Measurements from ENCODE around the gene POLR2E.
"Not testable (repeated sequence)": the region's sequence is repeated elsewhere in the genome, so short reads cannot be mapped to it uniquely, and the experiment has no call there.

Gene POLR2E

DNA sequence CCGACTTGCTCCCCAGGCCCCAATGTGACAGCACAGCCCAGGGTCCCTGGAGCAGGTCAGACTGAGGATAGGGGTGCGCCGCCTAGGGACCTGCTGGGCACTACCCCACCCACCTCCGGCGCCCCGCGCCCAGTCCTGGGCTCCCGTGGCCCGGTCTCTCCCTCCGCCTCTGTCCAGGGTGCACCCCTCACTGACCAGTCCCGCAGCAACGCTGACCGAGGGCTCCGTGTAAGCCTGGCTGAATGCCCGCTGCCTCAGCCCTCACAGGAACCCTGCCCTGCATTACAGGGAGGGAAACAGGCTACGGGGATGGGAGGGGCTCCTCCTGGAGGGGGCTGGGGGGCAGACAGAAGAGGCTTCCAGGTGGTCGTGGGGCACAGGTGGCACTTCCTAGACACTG lies 40.3 kb upstream of the POLR2E start:
- Histone ChIP-seq H3K9ac (peak overlapping the region; percentile 55), H3K27me3 (no peaks in the 10 kb centered on the region), H3K9me3 (no peaks in the 10 kb centered on the region; the same call in 1 of the 2 replicates), H3K27ac (peak overlapping the region; percentile 78), H3K4me1 (peaks cover 59% of the 10 kb centered on the region), H3K36me3 (peaks cover 26% of the 10 kb centered on the region; the same call in 1 of the 2 replicates), H3K4me2 (peak overlapping the region; percentile 90), H3K4me3 (no peak overlapping the region), H4K20me1 (peaks cover 75% of the 10 kb centered on the region)
- TF ChIP-seq Cebpa-rat (IDR thresholded peaks at IDR 0.05) = no peak

DNA sequence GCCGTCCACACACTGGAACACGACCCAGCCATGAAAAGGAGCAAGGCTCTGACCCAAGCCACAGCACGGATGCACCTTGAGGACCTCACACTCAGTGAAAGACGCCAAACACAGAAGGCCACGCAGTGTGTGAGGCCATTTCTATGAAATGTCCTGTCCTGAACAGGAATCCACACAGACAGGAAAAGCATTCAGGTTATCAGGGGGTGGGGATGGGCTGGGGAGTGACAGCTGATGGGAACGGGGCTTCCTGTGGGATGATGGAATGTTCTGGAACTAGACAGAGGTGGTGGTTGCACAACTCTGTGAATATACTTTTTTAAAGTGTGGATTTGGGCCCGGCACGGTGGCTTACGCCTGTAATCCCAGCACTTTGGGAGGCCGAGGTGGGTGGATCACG lies 39.3 kb upstream of the POLR2E start:
- H3K27ac ChIP-seq = no peak overlapping the region
- no peak overlapping the region for H3K4me3 ChIP-seq
- peaks cover 69% of the 10 kb centered on the region for H3K4me1 ChIP-seq
- no peak overlapping the region for H3K9ac ChIP-seq
- peaks cover 83% of the 10 kb centered on the region for H4K20me1 ChIP-seq
- no peaks in the 10 kb centered on the region for H3K27me3 ChIP-seq
- no peaks in the 10 kb centered on the region for H3K9me3 ChIP-seq
- no peak for TF ChIP-seq Cebpa-rat (IDR thresholded peaks at IDR 0.05)
- peak overlapping the region; percentile 14; the same call in 1 of the 2 replicates for H3K4me2 ChIP-seq
- H3K36me3 ChIP-seq = peaks cover 24% of the 10 kb centered on the region; the same call in 1 of the 2 replicates

DNA sequence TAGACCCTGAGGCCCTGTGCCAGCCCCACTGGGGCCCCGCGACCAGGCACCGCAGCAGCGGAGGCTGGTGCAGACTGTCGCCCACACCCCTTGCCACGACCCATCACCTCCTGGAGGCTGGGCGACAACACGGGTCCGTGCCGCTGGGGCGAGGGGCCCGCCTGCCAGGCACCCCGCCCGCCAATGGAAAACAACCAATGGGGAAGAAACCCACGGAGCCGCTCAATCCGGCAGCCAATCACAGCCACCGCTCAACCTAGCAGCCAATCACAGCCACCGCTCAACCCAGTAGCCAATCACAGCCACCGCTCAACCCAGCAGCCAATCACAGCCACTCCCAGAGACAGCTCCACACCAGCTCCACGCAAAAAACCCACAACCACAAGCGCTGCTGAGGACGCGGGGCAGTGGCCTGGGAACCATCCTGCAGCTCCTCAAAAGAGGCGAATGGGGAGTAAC lies 38.3 kb upstream of the POLR2E start:
- peak overlapping the region; percentile 85 for H3K27ac ChIP-seq
- no peaks in the 10 kb centered on the region for H3K27me3 ChIP-seq
- peaks cover 71% of the 10 kb centered on the region for H3K4me1 ChIP-seq
- peaks cover 18% of the 10 kb centered on the region; the same call in 1 of the 2 replicates for H3K36me3 ChIP-seq
- peaks cover 83% of the 10 kb centered on the region for H4K20me1 ChIP-seq
- peak overlapping the region; percentile 71 for H3K4me3 ChIP-seq
- TF ChIP-seq Cebpa-rat (IDR thresholded peaks at IDR 0.05) = no peak
- peak overlapping the region; percentile 100 for H3K4me2 ChIP-seq
- no peaks in the 10 kb centered on the region for H3K9me3 ChIP-seq
- H3K9ac ChIP-seq = peak overlapping the region; percentile 82

DNA sequence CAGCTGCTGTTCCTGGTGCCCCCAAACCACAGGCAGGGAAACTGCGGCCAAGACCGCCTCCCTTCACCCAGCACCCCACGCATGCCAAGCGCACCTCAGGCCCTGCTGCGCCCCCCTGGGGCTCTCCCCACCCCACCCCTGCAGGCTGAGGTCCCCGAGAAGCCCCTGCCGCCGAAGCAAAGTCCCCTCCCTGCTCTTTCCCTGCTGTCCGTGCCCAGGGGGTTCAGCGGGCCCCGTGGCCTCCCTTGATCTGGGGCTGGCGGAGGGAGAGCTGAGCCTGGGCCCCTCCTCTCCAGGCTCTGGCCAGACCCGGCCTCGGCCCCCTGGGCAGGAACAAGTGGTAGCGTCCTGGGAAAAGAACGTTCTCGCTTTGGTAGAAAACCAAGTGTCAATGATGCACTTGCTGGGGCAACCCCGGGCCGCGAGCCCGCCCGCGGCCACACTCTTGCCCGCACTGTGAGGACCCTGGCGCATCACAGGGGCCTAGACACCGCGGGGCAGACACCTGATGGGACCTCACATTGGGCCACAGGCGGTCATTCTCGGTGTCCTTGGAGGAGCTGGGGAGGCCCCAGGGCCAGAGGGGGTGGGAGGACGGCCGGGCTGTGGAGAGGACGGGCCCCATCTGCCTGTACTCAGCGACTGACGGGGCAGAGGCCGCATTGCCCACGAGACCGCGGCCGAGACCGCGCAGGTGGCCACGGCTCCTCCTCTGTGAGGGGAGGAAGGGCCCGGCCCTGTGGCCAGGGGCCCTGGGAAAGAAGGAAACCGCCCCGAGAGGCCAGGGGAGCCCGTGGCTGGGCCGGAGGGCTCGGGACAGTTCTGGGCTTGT lies 37.6 kb upstream of the POLR2E start:
- TF ChIP-seq Cebpa-rat (IDR thresholded peaks at IDR 0.05) = no peak
- Histone ChIP-seq H3K9me3 (no peaks in the 10 kb centered on the region), H3K27ac (peak overlapping the region; percentile 85), H3K4me3 (peak overlapping the region; percentile 71), H3K36me3 (peaks cover 22% of the 10 kb centered on the region), H4K20me1 (peaks cover 85% of the 10 kb centered on the region), H3K9ac (peak overlapping the region; percentile 82), H3K4me2 (peak overlapping the region; percentile 100), H3K27me3 (no peaks in the 10 kb centered on the region), H3K4me1 (peaks cover 71% of the 10 kb centered on the region)

DNA sequence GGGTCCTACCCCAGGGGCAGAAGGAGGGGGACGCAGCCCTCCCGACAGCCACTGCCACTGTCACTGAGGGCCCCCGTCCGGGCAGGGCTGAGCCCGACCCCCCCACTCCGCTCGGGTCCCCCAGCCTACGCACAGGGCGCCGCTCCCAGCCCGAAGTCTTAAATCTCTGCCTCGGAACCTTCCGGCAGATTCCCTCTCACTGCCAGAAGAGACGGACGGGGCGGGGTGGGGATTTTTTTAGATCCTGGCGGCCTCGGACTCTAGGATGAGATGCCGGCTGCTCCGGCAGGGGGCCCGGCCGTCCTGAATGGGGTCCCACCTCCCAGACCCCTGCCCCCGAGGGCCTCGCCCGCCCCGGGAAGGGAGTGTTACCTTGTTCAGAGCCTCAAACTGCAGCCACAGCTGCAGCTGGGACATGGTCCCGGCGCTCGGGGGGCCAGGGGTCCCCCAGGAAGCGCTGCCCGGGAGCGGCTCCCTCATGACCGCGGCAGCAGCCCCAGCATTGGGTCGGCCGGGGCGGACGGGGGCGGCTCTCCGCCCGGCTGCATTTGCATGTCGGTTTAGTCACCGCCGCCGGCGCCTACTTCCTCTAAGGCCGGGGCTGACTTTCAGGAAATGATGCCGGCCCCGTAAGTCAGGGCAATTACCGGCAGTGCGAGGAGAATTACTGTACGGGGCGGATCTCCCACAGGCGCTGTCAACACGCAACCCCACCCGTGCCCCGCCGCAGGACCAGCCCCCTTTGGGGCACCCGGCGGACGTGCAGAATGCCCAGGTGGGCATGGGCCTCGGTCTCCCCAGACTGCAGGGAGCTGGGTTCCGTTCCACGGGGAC lies 36.8 kb upstream of the POLR2E start:
- Histone ChIP-seq H3K9me3 (no peaks in the 10 kb centered on the region), H3K4me3 (peak overlapping the region; percentile 71), H3K9ac (peak overlapping the region; percentile 82), H3K4me1 (peaks cover 74% of the 10 kb centered on the region), H3K27ac (peak overlapping the region; percentile 85), H3K27me3 (no peaks in the 10 kb centered on the region), H3K4me2 (peak overlapping the region; percentile 100), H4K20me1 (peaks cover 93% of the 10 kb centered on the region), H3K36me3 (peaks cover 30% of the 10 kb centered on the region)
- TF ChIP-seq Cebpa-rat (IDR thresholded peaks at IDR 0.05) = no peak

DNA sequence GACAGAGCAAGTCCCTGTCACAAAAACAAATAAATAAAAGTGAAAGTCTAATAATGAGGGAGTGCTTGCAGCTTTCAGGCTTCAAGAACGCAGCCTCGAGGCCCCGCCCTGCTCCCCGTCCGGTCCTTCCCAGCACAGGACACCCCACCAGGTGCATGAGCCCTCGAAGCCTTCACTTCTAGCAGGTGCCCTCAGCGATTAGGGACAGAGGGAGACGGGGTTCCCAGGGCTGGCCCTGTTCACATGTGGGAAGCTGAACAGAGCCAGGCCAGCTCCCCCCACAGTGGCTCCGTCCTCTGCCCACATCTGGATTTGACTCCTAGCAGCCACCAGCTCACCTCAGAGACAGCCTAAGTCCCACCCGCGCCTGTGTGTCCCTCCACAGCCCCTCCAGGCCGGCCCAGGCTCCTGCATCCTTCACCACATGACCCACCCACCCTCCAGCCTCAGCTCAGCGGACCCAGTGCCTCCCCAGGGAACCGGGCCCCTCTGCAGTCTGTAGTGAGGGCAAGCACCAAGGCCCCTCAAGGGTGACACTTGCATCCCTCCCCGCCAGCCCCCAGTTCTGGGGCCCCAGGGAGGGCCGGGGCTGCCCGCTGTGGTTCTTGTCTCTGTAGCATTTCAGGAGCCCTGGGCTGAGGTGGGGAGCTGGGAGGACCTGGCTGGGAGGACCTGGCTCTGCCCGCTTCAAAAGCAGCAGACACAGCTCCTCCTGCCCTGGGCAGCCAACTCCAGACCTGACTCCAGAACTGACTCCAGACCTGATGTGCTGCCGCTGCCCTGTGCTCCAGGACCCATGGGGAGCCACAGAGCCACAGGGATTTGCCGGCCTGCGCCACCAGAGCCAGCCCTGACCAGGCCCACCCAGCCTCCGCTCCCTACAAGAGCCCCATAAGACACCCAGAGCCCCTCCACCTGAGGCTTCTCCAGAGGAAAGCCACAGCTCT lies 35.9 kb upstream of the POLR2E start:
- peak overlapping the region; percentile 85 for H3K27ac ChIP-seq
- H3K4me3 ChIP-seq = peak overlapping the region; percentile 71

DNA sequence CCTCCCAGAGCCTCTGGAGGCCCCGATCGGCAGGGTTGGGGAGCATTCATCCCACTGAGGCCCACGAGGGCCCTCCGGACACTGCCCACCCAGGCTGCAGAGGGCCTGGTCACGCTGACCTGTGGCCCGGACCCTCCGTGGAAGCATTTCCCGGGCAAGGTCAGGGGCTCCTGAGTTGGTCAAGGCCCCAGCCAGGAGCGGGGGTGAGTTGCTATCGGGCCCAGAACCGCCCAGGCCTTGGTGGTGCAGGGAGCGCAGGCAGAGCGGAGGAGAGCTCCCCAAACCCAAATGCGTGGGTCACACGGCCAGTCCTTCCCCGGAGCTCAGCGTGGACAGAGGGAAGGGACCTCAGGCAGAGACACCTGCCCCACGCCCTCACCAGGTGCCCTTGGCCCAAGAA lies 34.4 kb upstream of the POLR2E start:
- no peak overlapping the region for H3K27ac ChIP-seq
- H3K27me3 ChIP-seq = no peaks in the 10 kb centered on the region
- peaks cover 54% of the 10 kb centered on the region for H3K36me3 ChIP-seq
- no peak overlapping the region for H3K9ac ChIP-seq
- H3K4me3 ChIP-seq = no peak overlapping the region
- peaks cover 68% of the 10 kb centered on the region for H3K4me1 ChIP-seq
- no peaks in the 10 kb centered on the region for H3K9me3 ChIP-seq
- TF ChIP-seq Cebpa-rat (IDR thresholded peaks at IDR 0.05) = no peak
- H3K4me2 ChIP-seq = peak overlapping the region; percentile 100; the same call in 1 of the 2 replicates
- H4K20me1 ChIP-seq = peaks cover 92% of the 10 kb centered on the region

More for the DNA sequence above, 35.9 kb upstream of the POLR2E start:
- Histone ChIP-seq H4K20me1 (peaks cover 93% of the 10 kb centered on the region), H3K36me3 (peaks cover 39% of the 10 kb centered on the region), H3K9ac (peak overlapping the region; percentile 82), H3K4me2 (peak overlapping the region; percentile 100), H3K27me3 (no peaks in the 10 kb centered on the region), H3K9me3 (no peaks in the 10 kb centered on the region), H3K4me1 (peaks cover 74% of the 10 kb centered on the region)
- TF ChIP-seq Cebpa-rat (IDR thresholded peaks at IDR 0.05) = no peak

DNA sequence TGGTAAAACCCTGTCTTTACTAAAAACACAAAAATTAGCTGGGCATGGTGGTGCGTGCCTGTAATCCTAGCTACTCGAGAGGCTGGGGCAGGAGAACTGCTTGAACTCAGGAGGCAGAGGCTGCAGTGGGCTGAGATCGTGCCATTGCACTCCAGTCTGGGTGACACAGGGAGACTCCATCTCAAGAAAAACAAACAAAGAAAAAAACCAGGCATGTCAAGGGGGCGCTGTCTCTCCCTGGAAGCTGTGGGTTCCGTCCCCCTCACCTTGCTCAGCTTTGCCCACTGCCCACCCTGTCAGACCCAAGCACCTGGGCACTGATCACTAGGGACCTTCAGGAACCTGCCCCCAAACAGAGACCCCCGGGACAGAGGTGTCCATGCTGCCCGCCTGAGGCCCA lies 33.9 kb upstream of the POLR2E start:
- H3K4me3 ChIP-seq, H3K4me2 ChIP-seq, H3K9me3 ChIP-seq, H3K27ac ChIP-seq, H3K27me3 ChIP-seq, H3K9ac ChIP-seq: not testable (repeated sequence)
- Histone ChIP-seq H4K20me1 (peaks cover 93% of the 10 kb centered on the region), H3K36me3 (peaks cover 56% of the 10 kb centered on the region), H3K4me1 (peaks cover 64% of the 10 kb centered on the region)

DNA sequence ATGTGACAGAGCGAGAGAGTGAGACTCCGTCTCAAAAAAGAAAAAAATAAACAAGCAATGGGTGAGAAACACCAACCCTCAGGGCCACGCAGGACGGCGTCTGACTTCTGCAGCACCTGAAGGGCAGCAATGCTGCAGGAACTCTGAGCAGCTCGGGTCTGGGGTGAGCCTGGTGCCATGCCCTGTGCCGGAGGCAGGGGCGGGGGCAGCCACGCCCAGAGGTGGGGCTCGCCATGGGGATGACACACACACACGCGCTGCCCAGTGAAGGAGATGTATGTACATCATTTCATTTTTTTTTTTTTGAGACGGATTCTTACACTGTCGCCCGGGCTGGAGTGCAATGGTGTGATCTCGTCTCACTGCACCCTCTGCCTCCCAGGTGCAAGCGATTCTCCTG lies 32.9 kb upstream of the POLR2E start:
- H3K9ac ChIP-seq = no peak overlapping the region
- no peak overlapping the region for H3K27ac ChIP-seq
- no peak overlapping the region for H3K4me2 ChIP-seq
- no peak overlapping the region for H3K4me3 ChIP-seq
- H4K20me1 ChIP-seq = peaks cover 93% of the 10 kb centered on the region
- no peaks in the 10 kb centered on the region for H3K27me3 ChIP-seq
- TF ChIP-seq Cebpa-rat (IDR thresholded peaks at IDR 0.05) = no peak
- H3K4me1 ChIP-seq = peaks cover 55% of the 10 kb centered on the region
- peaks cover 62% of the 10 kb centered on the region for H3K36me3 ChIP-seq
- H3K9me3 ChIP-seq = no peaks in the 10 kb centered on the region

Measured in BLaER1 (cell line).